HCT116 (cell line): Measurements from ENCODE around the gene TNS2.
"Not testable (repeated sequence)": the region's sequence is repeated elsewhere in the genome, so short reads cannot be mapped to it uniquely, and the experiment has no call there.

Experiments used
- CTCF ChIP-seq, 3 experiments: fragments of 200-600 bp in 1 of 3; sonication (generic) in 1 of 3; IDR thresholded peaks in 2 of 3; conservative IDR thresholded peaks in 1 of 3; 2 replicates each; pipeline ENCODE4 v1.5.1; 2012 to 2017; ENCODE audit warnings: low read depth in 2 of 3, low read length in 2 of 3, antibody characterized with exemption in 1 of 3, borderline replicate concordance in 1 of 3, control low read depth in 1 of 3, mild to moderate bottlenecking in 1 of 3, mixed read lengths in 1 of 3, mixed run types in 1 of 3, moderate library complexity in 1 of 3; ENCODE audit not compliant: insufficient read depth in 1 of 3
- REST ChIP-seq: IDR thresholded peaks from 2 replicates; pipeline ENCODE4 v1.6.1; 2012; ENCODE audit warnings: low read depth
- SP1 ChIP-seq: IDR thresholded peaks from 2 replicates; pipeline ENCODE4 v1.6.1; 2012; ENCODE audit warnings: low read depth

GRCh38 chr12:53008760-53009159 is 41.1 kb upstream of the TNS2 start:
- not testable (repeated sequence) for TF ChIP-seq CTCF (IDR thresholded peaks at IDR 0.05 in 2 of 3, conservative IDR thresholded peaks at IDR 0.05 in 1 of 3; ENCODE audit: borderline replicate concordance in 1 of 3, insufficient read depth in 1 of 3, low read depth in 2 of 3, low read length in 2 of 3); REST; SP1
